ENCODE measurements around the gene OVOL3.
"Not testable (repeated sequence)": the region's sequence is repeated elsewhere in the genome, so short reads cannot be mapped to it uniquely, and the experiment has no call there.

OVOL3 gene

GRCh38 chr19:36111200-36111539 lies 227 bp downstream of the OVOL3 start:
- Histone ChIP-seq H3K4me1 (ENCODE audit: insufficient read depth, low read length) (peaks cover 6% of the 10 kb centered on the region), H3K9me3 (ENCODE audit: control insufficient read depth, insufficient read depth, low read length) (no peaks in the 10 kb centered on the region), H3K9ac (ENCODE audit: low read depth, low read length) (no peak overlapping the region), H3K36me3 (ENCODE audit: insufficient read depth, low read length) (no peaks in the 10 kb centered on the region)

- no peak overlapping the region for H3K9ac ChIP-seq (ENCODE audit: low read depth, low read length)
- H3K4me1 ChIP-seq (ENCODE audit: insufficient read depth, low read length) = peaks cover 10% of the 10 kb centered on the region
- peaks cover 6% of the 10 kb centered on the region for H3K36me3 ChIP-seq (ENCODE audit: insufficient read depth, low read length)
- H3K9me3 ChIP-seq (ENCODE audit: control insufficient read depth, insufficient read depth, low read length) = no peaks in the 10 kb centered on the region
Measured at GRCh38 chr19:36112678-36113077, 1.7 kb downstream of the OVOL3 start.

GRCh38 chr19:36113425-36113824 lies 2.5 kb downstream of the OVOL3 start:
- Histone ChIP-seq H3K9ac (ENCODE audit: low read depth, low read length) (peak overlapping the region; percentile 90; the same call in 1 of the 2 replicates), H3K36me3 (ENCODE audit: insufficient read depth, low read length) (peaks cover 6% of the 10 kb centered on the region)

GRCh38 chr19:36113894-36114720 lies 3.2 kb downstream of the OVOL3 start:
- peaks cover 10% of the 10 kb centered on the region for H3K4me1 ChIP-seq (ENCODE audit: insufficient read depth, low read length)
- H3K9me3 ChIP-seq (ENCODE audit: control insufficient read depth, insufficient read depth, low read length) = no peaks in the 10 kb centered on the region
- H3K9ac ChIP-seq (ENCODE audit: low read depth, low read length) = peak overlapping the region; percentile 90
- H3K36me3 ChIP-seq (ENCODE audit: insufficient read depth, low read length) = peaks cover 6% of the 10 kb centered on the region

More at GRCh38 chr19:36113425-36113824, 2.5 kb downstream of the OVOL3 start:
- Histone ChIP-seq H3K9me3 (ENCODE audit: control insufficient read depth, insufficient read depth, low read length) (no peaks in the 10 kb centered on the region), H3K4me1 (ENCODE audit: insufficient read depth, low read length) (peaks cover 10% of the 10 kb centered on the region)

GRCh38 chr19:36114721-36115452 lies 3.9 kb downstream of the OVOL3 start, which contains the start of gene POLR2I:
TSS of gene POLR2I (minus strand) at chr19:36114875. CDS start at chr19:36114856, 19 bp downstream.
- Histone ChIP-seq H3K9me3 (ENCODE audit: control insufficient read depth, insufficient read depth, low read length) (no peaks in the 10 kb centered on the region), H3K36me3 (ENCODE audit: insufficient read depth, low read length) (peaks cover 6% of the 10 kb centered on the region), H3K4me1 (ENCODE audit: insufficient read depth, low read length) (peaks cover 11% of the 10 kb centered on the region), H3K9ac (ENCODE audit: low read depth, low read length) (peak within 1 kb of the TSS; percentile 90)

GRCh38 chr19:36115453-36116343 lies 4.8 kb downstream of the OVOL3 start, which contains the start of gene TBCB:
TSS of gene TBCB (plus strand) at chr19:36115468. CDS start at chr19:36115561, 93 bp downstream.
- peak within 1 kb of the TSS; percentile 90 for H3K9ac ChIP-seq (ENCODE audit: low read depth, low read length)
- H3K36me3 ChIP-seq (ENCODE audit: insufficient read depth, low read length) = peaks cover 6% of the 10 kb centered on the region
- H3K4me1 ChIP-seq (ENCODE audit: insufficient read depth, low read length) = peaks cover 13% of the 10 kb centered on the region
- no peaks in the 10 kb centered on the region for H3K9me3 ChIP-seq (ENCODE audit: control insufficient read depth, insufficient read depth, low read length)

GRCh38 chr19:36116344-36116637 lies 5.3 kb downstream of the OVOL3 start:
- Histone ChIP-seq H3K36me3 (ENCODE audit: insufficient read depth, low read length) (peaks cover 6% of the 10 kb centered on the region), H3K9me3 (ENCODE audit: control insufficient read depth, insufficient read depth, low read length) (no peaks in the 10 kb centered on the region), H3K9ac (ENCODE audit: low read depth, low read length) (peak overlapping the region; percentile 83; the same call in 1 of the 2 replicates), H3K4me1 (ENCODE audit: insufficient read depth, low read length) (peaks cover 12% of the 10 kb centered on the region; the same call in 1 of the 2 replicates)

GRCh38 chr19:36120092-36120983 lies 9.4 kb downstream of the OVOL3 start:
- Histone ChIP-seq H3K9me3 (ENCODE audit: control insufficient read depth, insufficient read depth, low read length) (no peaks in the 10 kb centered on the region), H3K4me1 (ENCODE audit: insufficient read depth, low read length) (peaks cover 12% of the 10 kb centered on the region; the same call in 1 of the 2 replicates), H3K36me3 (ENCODE audit: insufficient read depth, low read length) (peaks cover 10% of the 10 kb centered on the region), H3K9ac (ENCODE audit: low read depth, low read length) (no peak overlapping the region)

- Histone ChIP-seq H3K4me1 (ENCODE audit: insufficient read depth, low read length) (peaks cover 12% of the 10 kb centered on the region; the same call in 1 of the 2 replicates), H3K9ac (ENCODE audit: low read depth, low read length) (no peak overlapping the region), H3K36me3 (ENCODE audit: insufficient read depth, low read length) (peaks cover 16% of the 10 kb centered on the region), H3K9me3 (ENCODE audit: control insufficient read depth, insufficient read depth, low read length) (no peaks in the 10 kb centered on the region)
Measured at GRCh38 chr19:36120984-36121358, 10.0 kb downstream of the OVOL3 start.

GRCh38 chr19:36121486-36122124 lies 10.7 kb downstream of the OVOL3 start:
- Histone ChIP-seq H3K9ac (ENCODE audit: low read depth, low read length) (no peak overlapping the region), H3K36me3 (ENCODE audit: insufficient read depth, low read length) (peaks cover 16% of the 10 kb centered on the region), H3K4me1 (ENCODE audit: insufficient read depth, low read length) (0 out of 2 replicates have a peak, but pooled peaks cover 6% of the 10 kb centered on the region), H3K9me3 (ENCODE audit: control insufficient read depth, insufficient read depth, low read length) (no peaks in the 10 kb centered on the region)

- H3K36me3 ChIP-seq (ENCODE audit: insufficient read depth, low read length) = peaks cover 11% of the 10 kb centered on the region
- H3K9me3 ChIP-seq (ENCODE audit: control insufficient read depth, insufficient read depth, low read length) = no peaks in the 10 kb centered on the region
- no peak overlapping the region for H3K9ac ChIP-seq (ENCODE audit: low read depth, low read length)
- H3K4me1 ChIP-seq (ENCODE audit: insufficient read depth, low read length) = no peaks in the 10 kb centered on the region
Measured at GRCh38 chr19:36125557-36125956, 14.6 kb downstream of the OVOL3 start.

- Histone ChIP-seq H3K9me3 (ENCODE audit: control insufficient read depth, insufficient read depth, low read length) (no peaks in the 10 kb centered on the region), H3K4me1 (ENCODE audit: insufficient read depth, low read length) (no peaks in the 10 kb centered on the region), H3K9ac (ENCODE audit: low read depth, low read length) (peak overlapping the region; percentile 64), H3K36me3 (ENCODE audit: insufficient read depth, low read length) (peaks cover 11% of the 10 kb centered on the region)
Measured at GRCh38 chr19:36128392-36128736, 17.4 kb downstream of the OVOL3 start.

GRCh38 chr19:36131221-36131620 lies 20.3 kb downstream of the OVOL3 start:
- not testable (repeated sequence) for H3K36me3 ChIP-seq (ENCODE audit: insufficient read depth, low read length); H3K9me3 ChIP-seq (ENCODE audit: control insufficient read depth, insufficient read depth, low read length); H3K9ac ChIP-seq (ENCODE audit: low read depth, low read length); H3K4me1 ChIP-seq (ENCODE audit: insufficient read depth, low read length)

Data from ES-I3 (cell line).